Non-pigmented ciliary epithelial cell (primary cell): ENCODE measurements around the gene HPSE.
"Not testable (repeated sequence)": the region's sequence is repeated elsewhere in the genome, so short reads cannot be mapped to it uniquely, and the experiment has no call there.

Source experiments
- DNase-seq: peaks from one replicate; pipeline ENCODE4 v3.0.0-alpha.2; 2010; ENCODE audit warnings: low read depth

HPSE gene

GRCh38 chr4:83283181-83283580, 51.5 kb downstream of the HPSE start:
- no peak for DNase-seq

DNA sequence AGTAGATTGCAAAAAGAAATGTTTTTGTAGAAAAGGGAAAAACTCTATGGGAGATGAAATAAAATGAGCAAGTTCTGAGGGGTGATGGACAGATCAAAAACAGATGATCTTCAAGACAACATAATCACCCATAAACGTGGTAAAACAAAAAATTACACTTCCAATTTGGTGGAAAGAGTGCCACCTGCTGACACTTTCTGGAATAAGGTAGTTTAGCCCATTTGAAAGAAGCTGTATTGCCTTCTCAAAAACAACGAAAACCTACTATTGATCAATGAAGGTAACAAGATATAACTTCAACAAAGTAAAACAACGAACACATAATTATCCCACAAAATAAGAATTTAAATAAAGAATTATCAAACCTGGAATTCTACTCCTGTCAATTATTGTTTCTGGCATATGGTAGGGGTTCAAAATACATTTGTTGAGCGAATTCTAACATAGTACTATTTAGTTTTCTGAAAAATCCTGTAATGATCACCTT, 52.6 kb downstream of the HPSE start:
- no peak for DNase-seq

DNA sequence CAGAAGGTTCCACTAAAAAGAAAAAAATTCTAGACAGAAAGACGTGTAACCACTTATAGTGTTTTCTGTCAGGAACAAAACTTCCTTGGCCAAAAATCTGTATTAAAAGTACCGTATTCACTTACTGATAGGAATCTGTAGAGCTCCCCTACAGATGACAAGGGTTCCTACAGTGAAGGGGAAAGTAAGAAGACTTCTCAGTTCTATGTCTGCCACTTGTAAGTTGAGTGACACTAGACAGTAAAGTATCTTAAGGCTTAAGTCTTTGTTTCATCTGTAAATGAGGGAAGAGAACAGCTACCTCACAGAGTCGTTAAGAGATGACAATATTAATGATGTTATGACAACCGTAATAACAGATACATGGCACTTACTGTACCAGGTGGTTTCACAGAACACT, 53.3 kb downstream of the HPSE start:
- no peak for DNase-seq

GRCh38 chr4:83276299-83277040, 58.2 kb downstream of the HPSE start:
- DNase-seq = no peak

- not testable (repeated sequence) for DNase-seq
Observed at GRCh38 chr4:83273926-83274325, 60.7 kb downstream of the HPSE start.

GRCh38 chr4:83272900-83273299, 61.7 kb downstream of the HPSE start:
- no peak for DNase-seq

GRCh38 chr4:83269256-83269655, 65.4 kb downstream of the HPSE start:
- no peak for DNase-seq

DNA sequence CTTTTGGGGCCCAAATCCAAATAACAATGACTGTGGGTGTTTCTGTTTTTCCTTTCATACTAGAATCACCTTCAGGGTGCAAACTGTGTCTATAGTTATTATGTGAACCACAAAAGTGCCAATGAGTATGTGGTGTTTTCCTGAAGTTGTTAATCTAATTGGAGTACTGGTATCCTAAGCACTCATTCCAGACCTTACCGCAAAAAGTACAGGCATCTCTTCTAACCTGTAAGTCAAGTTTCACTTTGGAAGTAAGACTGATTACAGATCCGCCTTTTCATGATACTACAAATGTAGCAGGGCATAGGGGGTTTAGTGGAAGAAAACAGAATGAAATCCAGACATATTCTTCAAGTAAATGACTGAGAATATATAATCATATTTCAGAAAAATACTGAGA, 66.2 kb downstream of the HPSE start:
- DNase-seq = no peak

GRCh38 chr4:83267830-83268475, 66.7 kb downstream of the HPSE start:
- DNase-seq = no peak

GRCh38 chr4:83267121-83267829, 67.4 kb downstream of the HPSE start:
- DNase-seq = peak; percentile 43

GRCh38 chr4:83266689-83267088, 68.0 kb downstream of the HPSE start:
- no peak for DNase-seq

- DNase-seq = no peak
Observed at GRCh38 chr4:83263106-83263505, 71.5 kb downstream of the HPSE start.

GRCh38 chr4:83262682-83263081, 72.0 kb downstream of the HPSE start:
- DNase-seq = no peak

- no peak for DNase-seq
Observed at GRCh38 chr4:83261307-83261706, 73.3 kb downstream of the HPSE start.

- no peak for DNase-seq
Observed at GRCh38 chr4:83259586-83259985, 75.1 kb downstream of the HPSE start.

GRCh38 chr4:83258461-83258860, 76.2 kb downstream of the HPSE start:
- no peak for DNase-seq

GRCh38 chr4:83257811-83258210, 76.8 kb downstream of the HPSE start:
- no peak for DNase-seq

DNA sequence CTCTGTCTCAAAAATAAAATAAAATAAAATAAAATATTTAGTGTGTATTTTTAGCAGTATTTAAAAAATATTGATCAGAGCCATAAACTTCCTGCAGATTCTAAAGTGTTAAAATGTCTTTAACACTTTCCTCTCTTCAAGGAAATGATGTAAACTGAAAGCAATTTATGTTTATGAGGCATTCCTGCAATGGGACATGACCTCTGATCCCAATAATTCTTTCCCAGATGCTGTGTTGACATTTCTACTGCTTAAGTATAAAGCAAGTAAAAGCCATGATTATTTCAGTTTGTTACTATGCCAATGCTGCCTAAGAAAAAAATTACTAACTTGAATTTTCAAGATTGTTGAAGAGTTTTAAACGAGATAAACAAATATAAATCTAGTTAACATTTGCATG, 79.1 kb downstream of the HPSE start:
- no peak for DNase-seq

GRCh38 chr4:83252782-83253405, 81.8 kb downstream of the HPSE start:
- no peak for DNase-seq

DNA sequence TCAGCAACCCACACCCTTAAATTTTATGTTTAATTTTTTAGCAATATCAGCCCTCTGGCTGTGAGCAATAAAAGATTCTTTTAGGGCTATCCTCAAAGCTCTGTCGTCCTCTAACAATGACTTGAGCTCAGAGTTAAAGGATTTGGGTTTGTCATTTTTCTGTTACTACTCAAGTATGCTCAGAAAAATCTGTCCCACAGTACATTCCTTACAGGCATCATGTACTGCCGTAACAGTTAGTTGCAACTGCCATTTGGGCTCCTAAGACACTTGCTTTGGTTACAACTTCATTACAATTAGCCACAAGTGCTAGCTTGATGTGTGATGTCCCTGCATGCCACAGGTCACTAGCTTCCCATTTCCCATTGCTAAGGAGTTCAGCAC, 83.2 kb downstream of the HPSE start:
- DNase-seq = no peak

- no peak for DNase-seq
Observed at GRCh38 chr4:83250687-83251446, 83.8 kb downstream of the HPSE start.

DNA sequence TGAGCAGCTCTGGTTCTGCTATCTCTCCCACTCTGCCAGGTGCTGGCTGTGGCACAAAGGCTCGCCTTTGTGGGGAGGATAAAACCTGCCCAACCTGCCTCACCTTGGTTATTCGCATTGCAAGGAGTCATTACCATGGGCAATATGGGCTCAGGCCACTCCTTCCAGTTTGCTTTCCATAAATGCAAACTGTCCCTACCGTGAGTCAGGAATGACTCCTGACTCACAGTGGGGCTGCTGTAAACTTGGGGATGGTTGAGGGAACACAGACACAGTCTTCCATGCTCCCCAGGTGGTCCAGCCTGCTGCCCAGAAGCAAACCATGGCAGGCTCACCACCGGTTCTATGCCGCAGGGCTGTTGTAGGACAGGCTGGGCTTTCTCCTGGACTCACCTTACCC, 86.2 kb downstream of the HPSE start:
- no peak for DNase-seq
